Endothelial cell of umbilical vein (primary cell): ENCODE results near the gene NF1. TPM values are rescaled to one million over a fixed set of nuclear protein-coding genes. Genes with fewer than 3 reads are reported as not detected.

Experiments used
- BruUV-seq: library from RNA; stranded (reverse); fragments of 400-500 nt; replicated peaks from 2 replicates; lab custom pipeline; 2021; lab: Mats Ljungman, UMichigan
- CTCF ChIA-PET: fragments of 300-600, 350-600 bp; sonication (Branson Sonifier 250); formaldehyde crosslinking; loops from one replicate; lab custom pipeline; 2021; ENCODE audit warnings: antibody characterized with exemption, inconsistent platforms; lab: Charles Lee
- POLR2A ChIA-PET: fragments of 300-600, 350-600 bp; sonication (Branson Sonifier 250); formaldehyde crosslinking; loops from one replicate; lab custom pipeline; 2021; ENCODE audit warnings: antibody characterized with exemption, inconsistent platforms; lab: Charles Lee
- DNase-seq: peaks from one replicate; pipeline ENCODE4 v3.0.0-alpha.2; 2011; ENCODE audit warnings: low read depth, low spot score
- FAIRE-seq: peaks from 2 replicates; lab custom pipeline; 2011; peaks lifted over from hg19 to GRCh38; lab: Jason Lieb, UNC
- H2AFZ ChIP-seq: 2 replicates; pipeline ENCODE4 v1.6.0; 2012; ENCODE audit warnings: low read depth, low read length, control low read depth, inconsistent platforms
- H3K27ac ChIP-seq: 2 replicates; pipeline ENCODE4 v1.5.1; 2011; ENCODE audit warnings: low read depth, mild to moderate bottlenecking, control low read depth, low read length, moderate library complexity; ENCODE audit not compliant: insufficient read depth
- H3K27me3 ChIP-seq, 2 experiments: 2 replicates each; pipeline versions ENCODE4 v1.6.0 to v1.6.1; 2011; ENCODE audit warnings: low read length in 2 of 2, mixed read lengths in 1 of 2; ENCODE audit not compliant: control insufficient read depth in 2 of 2, insufficient read depth in 2 of 2
- H3K36me3 ChIP-seq, 2 experiments: 2 replicates in 1 of 2; 3 replicates in 1 of 2; pipeline ENCODE4 v1.5.1; 2011; ENCODE audit warnings: low read length in 2 of 2, mild to moderate bottlenecking in 1 of 2, moderate library complexity in 1 of 2; ENCODE audit not compliant: control insufficient read depth in 2 of 2, insufficient read depth in 2 of 2; ENCODE audit errors: extremely low read depth in 1 of 2
- H3K4me1 ChIP-seq: 3 replicates; pipeline ENCODE4 v1.5.1; 2011; ENCODE audit warnings: mild to moderate bottlenecking, low read length; ENCODE audit not compliant: control insufficient read depth, insufficient read depth; ENCODE audit errors: extremely low read depth
- H3K4me2 ChIP-seq: 2 replicates; pipeline ENCODE4 v1.6.1; 2011; ENCODE audit warnings: low read length, control low read depth, mixed read lengths; ENCODE audit not compliant: insufficient read depth
- H3K4me3 ChIP-seq, 3 experiments: fragments of 200-600 bp in 1 of 3; sonication (generic), shearing (Covaris generic) in 1 of 3; replicated peaks in 1 of 3; 2 replicates each; pipeline ENCODE4 v1.5.1; 2011 to 2016; ENCODE audit warnings: control low read depth in 3 of 3, low read length in 3 of 3, mild to moderate bottlenecking in 2 of 3, inconsistent platforms in 1 of 3, low read depth in 1 of 3, moderate library complexity in 1 of 3; ENCODE audit not compliant: insufficient read depth in 1 of 3
- H3K79me2 ChIP-seq: 2 replicates; pipeline ENCODE4 v1.6.0; 2012; ENCODE audit warnings: low read length, inconsistent platforms; ENCODE audit not compliant: control insufficient read depth, insufficient read depth
- H3K9ac ChIP-seq: replicated peaks from 2 replicates; pipeline ENCODE3; 2011; ENCODE audit warnings: low read length, control low read depth; ENCODE audit not compliant: insufficient read depth; ENCODE audit errors: extremely low read depth
- H3K9me1 ChIP-seq: replicated peaks from 3 replicates; pipeline ENCODE4 v1.6.0; 2011; ENCODE audit warnings: mild to moderate bottlenecking, low read length; ENCODE audit not compliant: control insufficient read depth, insufficient read depth; ENCODE audit errors: extremely low read depth
- H3K9me3 ChIP-seq: replicated peaks from 2 replicates; pipeline ENCODE4 v1.5.1; 2012; ENCODE audit warnings: low read length, inconsistent platforms; ENCODE audit not compliant: control insufficient read depth, insufficient read depth
- H4K20me1 ChIP-seq: replicated peaks from 2 replicates; pipeline ENCODE3; 2011; ENCODE audit warnings: mild to moderate bottlenecking, low read length; ENCODE audit not compliant: control insufficient read depth, insufficient read depth; ENCODE audit errors: extremely low read depth
- CTCF ChIP-seq, 2 donors: IDR thresholded peaks; 1 replicate in 1 of 2; 2 replicates in 1 of 2; pipeline ENCODE4 v1.5.1; 2011; ENCODE audit warnings: low read length in 2 of 2, mild to moderate bottlenecking in 2 of 2, moderate library complexity in 2 of 2, control low read depth in 1 of 2, inconsistent platforms in 1 of 2, low read depth in 1 of 2; ENCODE audit not compliant: insufficient read depth in 1 of 2; ENCODE audit errors: extremely low read depth in 1 of 2
- EZH2 ChIP-seq: IDR thresholded peaks from 2 replicates; pipeline ENCODE4 v1.6.1; 2012; ENCODE audit warnings: borderline replicate concordance, low read depth, mild to moderate bottlenecking, moderate library complexity, low read length, inconsistent platforms; ENCODE audit not compliant: severe bottlenecking
- GATA2 ChIP-seq: IDR thresholded peaks from 2 replicates; pipeline ENCODE4 v1.7.0; 2011; ENCODE audit warnings: low read depth, mild to moderate bottlenecking, moderate library complexity, mixed read lengths, low read length; ENCODE audit not compliant: insufficient read length, insufficient read depth
- JUN ChIP-seq: IDR thresholded peaks from 2 replicates; pipeline ENCODE4 v1.6.1; 2011; ENCODE audit warnings: borderline replicate concordance, low read depth; ENCODE audit not compliant: insufficient read length, insufficient read depth
- POLR2A ChIP-seq: IDR thresholded peaks from 2 replicates; pipeline ENCODE4 v1.6.1; 2012; ENCODE audit warnings: low read depth, mild to moderate bottlenecking, control low read depth, low read length
- POLR2AphosphoS5 ChIP-seq: IDR thresholded peaks from 2 replicates; pipeline ENCODE4 v1.6.1; 2012; ENCODE audit warnings: low read depth, mild to moderate bottlenecking, control low read depth, low read length, moderate library complexity; ENCODE audit not compliant: insufficient read depth
- dilution Hi-C: fragments of 300-500 bp; cut with MboI; formaldehyde crosslinking; loops from one replicate; pipeline ENCODE4 v1.15.0; 2019; ENCODE audit warnings: low sequenced_read_pairs; ENCODE audit not compliant: extremely low pct_ligation_motif_present
- intact Hi-C: fragments of 100-400 bp; cut with micrococcal nuclease; formaldehyde crosslinking; loops from one replicate; pipeline ENCODE4 v1.10.0; 2022
- polyA plus RNA-seq, 4 experiments: library from polyadenylated mRNA; depleted of rRNA in 3 of 4; stranded (reverse) in 3 of 4; unstranded in 1 of 4; fragments of >200 nt; gene quantifications; 2 replicates each; pipeline versions ENCODE4 v1.2.1 to v1.2.3, GENCODE V29; 2011 to 2012; ENCODE audit warnings: missing spikeins in 1 of 4
- total RNA-seq: library from RNA; stranded (reverse); gene quantifications from 2 replicates; pipeline ENCODE4 v1.2.3, GENCODE V29; 2021
- TF ChIP-seq, protein P1 (sequence below): IDR thresholded peaks from 2 replicates; pipeline ENCODE4 v1.6.1; 2011; ENCODE audit not compliant: insufficient read depth, insufficient read length

The NF1 gene
- total and polyA plus RNA-seq, 2 donors (not counting 3 experiments of a cell fraction or from before 2014, with no cell fraction given): 13.7 to 42.4 TPM

DNA sequence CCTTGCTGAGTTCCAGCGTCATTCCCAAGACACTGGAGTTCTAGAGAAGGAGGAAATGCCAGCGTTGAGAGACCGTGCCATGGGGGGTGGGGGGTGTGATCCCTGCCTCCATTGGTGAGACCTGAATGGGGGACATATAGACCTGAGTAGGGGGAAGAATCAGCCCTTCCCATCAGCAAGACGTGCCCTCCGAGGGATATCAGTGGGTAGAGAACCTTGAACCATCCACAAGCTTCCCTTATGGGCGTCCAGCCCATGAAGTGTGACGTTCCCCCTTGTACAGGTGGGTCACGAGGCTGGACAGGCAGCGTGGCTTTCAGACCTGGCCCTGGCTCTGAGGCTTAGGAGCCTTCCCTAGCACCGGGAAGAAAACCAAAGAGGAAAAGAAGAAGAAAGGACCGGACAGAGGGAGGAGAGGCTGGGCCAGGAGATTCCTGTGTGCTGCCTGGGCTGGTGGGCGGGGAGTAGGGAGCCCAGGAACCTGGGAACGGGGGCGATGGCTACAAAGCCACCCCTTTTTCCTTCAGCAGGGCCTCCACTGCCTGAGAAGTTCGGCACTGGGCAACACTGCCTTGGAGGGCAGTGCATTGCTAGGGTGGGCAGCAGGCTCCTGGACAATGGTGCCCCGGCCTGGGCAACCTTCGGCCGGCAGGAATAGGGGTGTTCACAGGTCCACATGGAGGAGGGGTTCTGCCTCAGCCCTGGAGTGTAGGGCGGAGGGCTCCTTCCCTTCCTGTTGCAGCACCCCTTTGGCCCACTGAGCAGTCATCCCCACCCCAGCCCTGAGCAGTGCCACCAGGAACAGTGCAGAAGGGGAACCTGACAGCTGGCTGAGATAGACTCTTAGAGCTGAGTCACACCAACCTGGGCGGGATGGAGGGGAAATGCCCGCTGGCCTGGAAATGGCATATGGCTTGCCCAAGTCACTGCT, 303.9 kb downstream of the NF1 start:
- no TSS peak for BruUV-seq
- H3K4me1 ChIP-seq: no peaks in the 10 kb centered on the region
- H3K4me2 ChIP-seq: no peak overlapping the region
- no peaks in the 10 kb centered on the region for H3K9me3 ChIP-seq
- H3K4me3 ChIP-seq: no peak overlapping the region
- DNase-seq (no peak), FAIRE-seq (no peak)
- no peaks in the 10 kb centered on the region for H3K36me3 ChIP-seq
- no peak for TF ChIP-seq POLR2A
- no peak for TF ChIP-seq POLR2AphosphoS5
- no peak for TF ChIP-seq CTCF (IDR thresholded peaks at IDR 0.05; ENCODE audit: extremely low read depth in 1 of 2, insufficient read depth in 1 of 2, low read depth in 1 of 2, low read length in 2 of 2)
- no peak for TF ChIP-seq JUN
- TF ChIP-seq, protein P1, sequence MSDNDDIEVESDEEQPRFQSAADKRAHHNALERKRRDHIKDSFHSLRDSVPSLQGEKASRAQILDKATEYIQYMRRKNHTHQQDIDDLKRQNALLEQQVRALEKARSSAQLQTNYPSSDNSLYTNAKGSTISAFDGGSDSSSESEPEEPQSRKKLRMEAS: no peak
- no peak for TF ChIP-seq EZH2
- no peak for TF ChIP-seq GATA2
- no peak overlapping the region for H3K27ac ChIP-seq
- no peak overlapping the region for H2AFZ ChIP-seq
- H3K27me3 ChIP-seq: peaks cover 5 to 6% of the 10 kb centered on the region in 2 experiments
- intact Hi-C loops (no loop called here), dilution Hi-C loops (no loop called here)
- ChIA-PET POLR2A (no interaction called here), CTCF (interaction anchor here (1.7 kb wide), 1 partner anchor 9 kb away, joined by 4 read pairs; no protein-coding TSS in a partner anchor)
- H3K9me1 ChIP-seq: no peaks in the 10 kb centered on the region
- no peaks in the 10 kb centered on the region for H4K20me1 ChIP-seq
- H3K9ac ChIP-seq: no peak overlapping the region
- H3K79me2 ChIP-seq: no peaks in the 10 kb centered on the region
